Measurements from ENCODE around the gene SLC37A1. TPM values are rescaled to one million over a fixed set of nuclear protein-coding genes. Genes with fewer than 3 reads are reported as not detected.

The SLC37A1 gene
- total and polyA plus RNA-seq, 10 donors = 6.9 to 31.4 (median 23.2) TPM

GRCh38 chr21:42554251-42554961 is 40.8 kb downstream of the SLC37A1 start:
- H3K9me3 ChIP-seq = no peaks in the 10 kb centered on the region
- H3K27ac ChIP-seq = no peak overlapping the region
- no peak overlapping the region for H3K4me3 ChIP-seq
- no peaks in the 10 kb centered on the region for H3K4me1 ChIP-seq
- DNase-seq = no peak
- TF ChIP-seq POLR2AphosphoS5 (IDR thresholded peaks at IDR 0.05) (peak in 1 of 3 donors; percentile 36), CTCF (IDR thresholded peaks at IDR 0.05 in 8 of 11, conservative IDR thresholded peaks at IDR 0.05 in 3 of 11) (peak in 1 of 11 experiments; percentile 20), POLR2A (IDR thresholded peaks at IDR 0.05) (no peak)
- H3K36me3 ChIP-seq = peaks cover 0 to 91% (median 35%) of the 10 kb centered on the region in 6 donors
- no peaks in the 10 kb centered on the region for H3K27me3 ChIP-seq (replicated peaks in 1 of 7)
- WGBS, 5 donors = 77 to 86% (median 85%) methylated on average over 13 of the region's 13 CpGs
- intact Hi-C loops (cut with DNase I; ENCODE audit: low total_unique reads) = no loop called here

GRCh38 chr21:42555756-42556438 is 42.2 kb downstream of the SLC37A1 start:
- Histone ChIP-seq H3K36me3 (peaks cover 0 to 91% (median 45%) of the 10 kb centered on the region in 6 donors), H3K9me3 (no peaks in the 10 kb centered on the region), H3K4me1 (no peaks in the 10 kb centered on the region), H3K4me3 (no peak overlapping the region), H3K27ac (no peak overlapping the region), H3K27me3 (replicated peaks in 1 of 7) (no peaks in the 10 kb centered on the region)
- DNase-seq = peak; percentile 56
- intact Hi-C loops (cut with DNase I; ENCODE audit: low total_unique reads) = no loop called here
- 92 to 96% (median 95%) methylated on average over 26 to 28 of the region's 28 CpGs for whole genome bisulfite sequencing, 5 donors
- TF ChIP-seq POLR2AphosphoS5 (IDR thresholded peaks at IDR 0.05) = no peak
- no peak for TF ChIP-seq CTCF (IDR thresholded peaks at IDR 0.05 in 8 of 11, conservative IDR thresholded peaks at IDR 0.05 in 3 of 11)
- TF ChIP-seq POLR2A (IDR thresholded peaks at IDR 0.05) = no peak

GRCh38 chr21:42556476-42556875 is 42.8 kb downstream of the SLC37A1 start:
- Histone ChIP-seq H3K4me1 (peaks cover 0 to 3% (median 0%) of the 10 kb centered on the region in 6 donors), H3K4me3 (no peak overlapping the region), H3K27me3 (replicated peaks in 1 of 7) (no peaks in the 10 kb centered on the region), H3K9me3 (no peaks in the 10 kb centered on the region), H3K36me3 (peaks cover 0 to 94% (median 48%) of the 10 kb centered on the region in 6 donors), H3K27ac (no peak overlapping the region)
- peak; percentile 34 for DNase-seq
- TF ChIP-seq CTCF (IDR thresholded peaks at IDR 0.05 in 8 of 11, conservative IDR thresholded peaks at IDR 0.05 in 3 of 11) (no peak), POLR2AphosphoS5 (IDR thresholded peaks at IDR 0.05) (no peak), POLR2A (IDR thresholded peaks at IDR 0.05) (no peak)
- WGBS, 5 donors = 93 to 96% (median 94%) methylated on average over 6 of the region's 6 CpGs
- intact Hi-C loops (cut with DNase I; ENCODE audit: low total_unique reads) = no loop called here

- Histone ChIP-seq H3K27ac (no peak overlapping the region), H3K36me3 (peaks cover 0 to 99% (median 52%) of the 10 kb centered on the region in 6 donors), H3K4me1 (peaks cover 0 to 8% (median 0%) of the 10 kb centered on the region in 6 donors)
These were observed 43.3 kb downstream of the SLC37A1 start for GRCh38 chr21:42556960-42557359.

More at GRCh38 chr21:42556960-42557359, 43.3 kb downstream of the SLC37A1 start:
- 78 to 94% (median 83%) methylated on average over 14 of the region's 14 CpGs for WGBS, 5 donors
- intact Hi-C loops (cut with DNase I; ENCODE audit: low total_unique reads) = no loop called here
- Histone ChIP-seq H3K27me3 (replicated peaks in 1 of 7) (no peaks in the 10 kb centered on the region), H3K4me3 (no peak overlapping the region), H3K9me3 (no peaks in the 10 kb centered on the region)
- TF ChIP-seq CTCF (IDR thresholded peaks at IDR 0.05 in 8 of 11, conservative IDR thresholded peaks at IDR 0.05 in 3 of 11) (no peak), POLR2AphosphoS5 (IDR thresholded peaks at IDR 0.05) (no peak), POLR2A (IDR thresholded peaks at IDR 0.05) (no peak)
- DNase-seq = peak; percentile 69

Data from spleen (tissue), 11 donors.